IMR-90 (cell line): Measurements from ENCODE around the gene SMARCD1. TPM values are rescaled to one million over a fixed set of nuclear protein-coding genes. Genes with fewer than 3 reads are reported as not detected.

Experiments
- ATAC-seq: fragments of 200-7000 bp; cut with Tn5 transposase; 2 replicates; pipeline ENCODE4 v1.9.1; 2020; ENCODE audit warnings: low read depth, mild to moderate bottlenecking, moderate library complexity
- BruUV-seq: library from RNA; stranded (reverse); fragments of 400-500 nt; replicated peaks from 2 replicates; lab custom pipeline; 2021; lab: Mats Ljungman, UMichigan
- CTCF ChIA-PET: fragments of 300-600 bp; formaldehyde crosslinking; extraction: SDS; loops from one replicate; lab custom pipeline; 2021; ENCODE audit warnings: antibody characterized with exemption; lab: Yijun Ruan, JAX
- POLR2A ChIA-PET: fragments of 300-600 bp; sonication (Branson Sonifier 250); formaldehyde crosslinking; loops from one replicate; lab custom pipeline; 2022; ENCODE audit warnings: antibody characterized with exemption; ENCODE audit not compliant: unreplicated experiment; lab: Charles Lee
- DNase-seq: peaks from one replicate; pipeline ENCODE4 v3.0.0; 2013
- H2AFZ ChIP-seq: replicated peaks from 2 replicates; pipeline ENCODE3; 2013; ENCODE audit warnings: low read length, mild to moderate bottlenecking; ENCODE audit not compliant: poor library complexity
- H2AK5ac ChIP-seq: 2 replicates; pipeline ENCODE4 v1.6.1; 2013; ENCODE audit warnings: low read depth, low read length, inconsistent platforms
- H2AK9ac ChIP-seq: replicated peaks from 2 replicates; pipeline ENCODE3; 2013; ENCODE audit warnings: mild to moderate bottlenecking, low read depth, low read length, moderate library complexity; ENCODE audit not compliant: poor library complexity
- H2BK120ac ChIP-seq: 2 replicates; pipeline ENCODE4 v1.6.1; 2013; ENCODE audit warnings: low read depth, low read length, inconsistent platforms
- H2BK15ac ChIP-seq: 3 replicates; pipeline ENCODE4 v1.6.1; 2013; ENCODE audit warnings: low read depth, low read length, inconsistent platforms
- H2BK20ac ChIP-seq: 2 replicates; pipeline ENCODE4 v1.6.1; 2013; ENCODE audit warnings: low read depth, mild to moderate bottlenecking, inconsistent platforms, low read length, moderate library complexity
- H2BK5ac ChIP-seq: 2 replicates; pipeline ENCODE4 v1.6.1; 2013; ENCODE audit warnings: mild to moderate bottlenecking, low read depth, low read length, inconsistent platforms; ENCODE audit not compliant: poor library complexity, severe bottlenecking
- H3K14ac ChIP-seq: replicated peaks from 2 replicates; pipeline ENCODE4 v1.6.1; 2013; ENCODE audit warnings: low read depth, low read length, inconsistent platforms
- H3K18ac ChIP-seq: 2 replicates; pipeline ENCODE4 v1.6.1; 2013; ENCODE audit warnings: low read depth, low read length, control low read depth
- H3K23ac ChIP-seq: 2 replicates; pipeline ENCODE4 v1.6.1; 2013; ENCODE audit warnings: low read depth, low read length, inconsistent platforms
- H3K27ac ChIP-seq: 2 replicates; pipeline ENCODE4 v1.5.1; 2013; ENCODE audit warnings: mild to moderate bottlenecking, control low read depth, low read length; ENCODE audit not compliant: insufficient read depth
- H3K27me3 ChIP-seq: 2 replicates; pipeline ENCODE4 v1.6.1; 2013; ENCODE audit warnings: low read length; ENCODE audit not compliant: control insufficient read depth, insufficient read depth
- H3K36me3 ChIP-seq: 2 replicates; pipeline ENCODE4 v1.6.1; 2013; ENCODE audit warnings: low read length, mixed read lengths; ENCODE audit not compliant: control insufficient read depth, insufficient read depth
- H3K4ac ChIP-seq: 2 replicates; pipeline ENCODE4 v1.6.1; 2013; ENCODE audit warnings: low read depth, low read length, inconsistent platforms
- H3K4me1 ChIP-seq: 2 replicates; pipeline ENCODE4 v1.6.1; 2013; ENCODE audit warnings: low read length, mixed read lengths; ENCODE audit not compliant: control insufficient read depth, insufficient read depth
- H3K4me2 ChIP-seq: 2 replicates; pipeline ENCODE4 v1.6.1; 2013; ENCODE audit warnings: low read depth, mild to moderate bottlenecking, control low read depth, low read length, moderate library complexity
- H3K4me3 ChIP-seq: 2 replicates; pipeline ENCODE4 v1.5.1; 2013; ENCODE audit warnings: low read depth, mild to moderate bottlenecking, control low read depth, low read length, moderate library complexity; ENCODE audit not compliant: insufficient read depth
- H3K56ac ChIP-seq: 2 replicates; pipeline ENCODE4 v1.6.1; 2013; ENCODE audit warnings: low read length, inconsistent platforms; ENCODE audit not compliant: insufficient read depth; ENCODE audit errors: extremely low read depth
- H3K79me1 ChIP-seq, 2 experiments: 2 replicates each; pipeline ENCODE4 v1.6.1; 2013; ENCODE audit warnings: low read length in 2 of 2, inconsistent platforms in 1 of 2, low read depth in 1 of 2
- H3K9ac ChIP-seq: 2 replicates; pipeline ENCODE4 v1.6.1; 2013; ENCODE audit warnings: low read depth, low read length, control low read depth
- H3K9me1 ChIP-seq: 2 replicates; pipeline ENCODE4 v1.6.1; 2013; ENCODE audit warnings: low read length, inconsistent platforms; ENCODE audit not compliant: insufficient read depth
- H3K9me3 ChIP-seq: 2 replicates; pipeline ENCODE4 v1.6.1; 2013; ENCODE audit warnings: low read length; ENCODE audit not compliant: control insufficient read depth, insufficient read depth
- H4K20me1 ChIP-seq: 2 replicates; pipeline ENCODE4 v1.6.1; 2013; ENCODE audit warnings: low read length, inconsistent platforms; ENCODE audit not compliant: insufficient read depth
- H4K5ac ChIP-seq: 2 replicates; pipeline ENCODE4 v1.6.1; 2013; ENCODE audit warnings: mild to moderate bottlenecking, low read depth, low read length, control low read depth
- H4K8ac ChIP-seq, 2 experiments: 2 replicates each; pipeline ENCODE4 v1.6.1; 2013; ENCODE audit warnings: low read depth in 2 of 2, low read length in 2 of 2, control low read depth in 1 of 2, inconsistent platforms in 1 of 2
- H4K91ac ChIP-seq: 2 replicates; pipeline ENCODE4 v1.6.1; 2013; ENCODE audit warnings: low read depth, low read length, inconsistent platforms; ENCODE audit not compliant: insufficient read depth
- BHLHE40 ChIP-seq: fragments of 150-350 bp; IDR thresholded peaks from 2 replicates; pipeline ENCODE4 v1.6.1; 2016; ENCODE audit warnings: mild to moderate bottlenecking, low read depth, low read length
- MAFK ChIP-seq: IDR thresholded peaks from 2 replicates; pipeline ENCODE4 v1.6.1; 2012; ENCODE audit warnings: low read depth, low read length, improper control_type of control experiment
- NFE2L2 ChIP-seq: fragments of 150-350 bp; IDR thresholded peaks from 2 replicates; pipeline ENCODE4 v1.6.1; 2016; ENCODE audit warnings: low read depth, mild to moderate bottlenecking, low read length
- RAD21 ChIP-seq: IDR thresholded peaks from 2 replicates; pipeline ENCODE4 v1.6.1; 2012; ENCODE audit warnings: low read length, improper control_type of control experiment
- RCOR1 ChIP-seq: IDR thresholded peaks from 2 replicates; pipeline ENCODE4 v1.6.1; 2012; ENCODE audit warnings: mild to moderate bottlenecking, low read length, improper control_type of control experiment; ENCODE audit not compliant: insufficient replicate concordance
- USF2 ChIP-seq: fragments of 150-350 bp; IDR thresholded peaks from 2 replicates; pipeline ENCODE4 v1.6.1; 2017; ENCODE audit warnings: mild to moderate bottlenecking, antibody characterized with exemption, low read length, low read depth
- WGBS, 2 experiments: methylation state at CpG; one replicate each; pipeline versions ENCODE4 v1.1.5 to v1.1.7; 2013; ENCODE audit warnings: missing lambda C conversion rate in 2 of 2; ENCODE audit not compliant: insufficient read length in 1 of 2; ENCODE audit errors: extremely low coverage in 2 of 2; 5-methylcytosine and 5-hydroxymethylcytosine counted together
- dilution Hi-C: fragments of 300-500 bp; cut with HindIII; formaldehyde crosslinking; loops from one replicate; pipeline ENCODE4 v1.14.3; 2018; ENCODE audit warnings: low sequenced_read_pairs; ENCODE audit not compliant: unreplicated experiment
- in situ Hi-C: fragments of 300-500 bp; cut with MboI; formaldehyde crosslinking; loops from 3 replicates; pipeline ENCODE4 v1.14.3; 2019; ENCODE audit warnings: low sequenced_read_pairs, inconsistent platforms, mixed read lengths
- intact Hi-C: fragments of 100-400 bp; cut with micrococcal nuclease; formaldehyde crosslinking; loops from 2 replicates; pipeline ENCODE4 v1.10.0; 2022
- polyA plus RNA-seq, 3 experiments: library from polyadenylated mRNA; depleted of rRNA; stranded (reverse); fragments of >200 nt; gene quantifications; 2 replicates each; pipeline ENCODE4 v1.2.3, GENCODE V29; 2012; ENCODE audit warnings: low replicate concordance in 1 of 3
- total RNA-seq: library from RNA; depleted of rRNA; stranded (reverse); fragments of >200 nt; gene quantifications from 2 replicates; pipeline ENCODE4 v1.2.3, GENCODE V29; 2012
- TF ChIP-seq, protein P1 (sequence below): fragments of 150-350 bp; IDR thresholded peaks from 2 replicates; pipeline ENCODE4 v1.6.1; 2016; ENCODE audit warnings: low read depth, mild to moderate bottlenecking, low read length, moderate library complexity, borderline replicate concordance

The SMARCD1 gene
- total and polyA plus RNA-seq, 2 of the 4 experiments (the other 2 are of a cell fraction), result 28.1 to 47.9 TPM

- intact Hi-C loops, result no loop called here
- ChIA-PET POLR2A (no interaction called here), CTCF (no interaction called here)
- Histone ChIP-seq H3K4ac (no peak overlapping the region), H3K27me3 (no peaks in the 10 kb centered on the region), H2AFZ (no peak overlapping the region), H3K4me2 (no peak overlapping the region), H3K9ac (no peak overlapping the region), H3K36me3 (peaks cover 26% of the 10 kb centered on the region), H4K91ac (no peak overlapping the region), H3K9me3 (no peaks in the 10 kb centered on the region), H4K20me1 (no peaks in the 10 kb centered on the region; the same call in 1 of the 2 replicates), H3K79me1 (peaks cover 25 to 67% of the 10 kb centered on the region in 2 experiments), H2AK5ac (no peak overlapping the region), H3K18ac (no peak overlapping the region), H2BK5ac (no peak overlapping the region), H3K56ac (no peak overlapping the region), H3K23ac (no peak overlapping the region), H2BK15ac (no peak overlapping the region), H2BK20ac (no peak overlapping the region), H4K5ac (no peak overlapping the region), H2BK120ac (no peak overlapping the region), H3K9me1 (peaks cover 9% of the 10 kb centered on the region; the same call in 1 of the 2 replicates), H3K4me1 (no peaks in the 10 kb centered on the region), H3K27ac (no peak overlapping the region), H3K14ac (no peak overlapping the region), H4K8ac (no peak overlapping the region), H2AK9ac (peak overlapping the region; percentile 29), H3K4me3 (no peak overlapping the region)
- 90% methylated on average over 2 of the region's 3 CpGs; no CpG with 5 or more reads in 1 of the 2 experiments for WGBS, 2 experiments
- DNase-seq (no peak), ATAC-seq (no peak)
- in situ Hi-C loops, result no loop called here
- dilution Hi-C loops, result no loop called here
- TF ChIP-seq RAD21 (no peak), BHLHE40 (no peak), NFE2L2 (no peak), RCOR1 (no peak), USF2 (no peak), MAFK (no peak)
- TF ChIP-seq, protein P1, sequence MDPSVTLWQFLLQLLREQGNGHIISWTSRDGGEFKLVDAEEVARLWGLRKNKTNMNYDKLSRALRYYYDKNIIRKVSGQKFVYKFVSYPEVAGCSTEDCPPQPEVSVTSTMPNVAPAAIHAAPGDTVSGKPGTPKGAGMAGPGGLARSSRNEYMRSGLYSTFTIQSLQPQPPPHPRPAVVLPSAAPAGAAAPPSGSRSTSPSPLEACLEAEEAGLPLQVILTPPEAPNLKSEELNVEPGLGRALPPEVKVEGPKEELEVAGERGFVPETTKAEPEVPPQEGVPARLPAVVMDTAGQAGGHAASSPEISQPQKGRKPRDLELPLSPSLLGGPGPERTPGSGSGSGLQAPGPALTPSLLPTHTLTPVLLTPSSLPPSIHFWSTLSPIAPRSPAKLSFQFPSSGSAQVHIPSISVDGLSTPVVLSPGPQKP, result no peak
- no TSS peak for BruUV-seq
Observed at GRCh38 chr12:50120953-50121352, 35.8 kb downstream of the SMARCD1 start.
